SIG-M5 treated with dmso at 0.1 percent for 504 hours (cell line): ENCODE measurements around the gene AGL.
"Not testable (repeated sequence)": the region's sequence is repeated elsewhere in the genome, so short reads cannot be mapped to it uniquely, and the experiment has no call there.

Source experiments
- DNase-seq: peaks from one replicate; lab custom pipeline; 2025; ENCODE audit not compliant: unreplicated experiment; lab: John Stamatoyannopoulos, UW

AGL gene

GRCh38 chr1:99936071-99936470 is 85.9 kb downstream of the AGL start:
- no peak for DNase-seq

DNA sequence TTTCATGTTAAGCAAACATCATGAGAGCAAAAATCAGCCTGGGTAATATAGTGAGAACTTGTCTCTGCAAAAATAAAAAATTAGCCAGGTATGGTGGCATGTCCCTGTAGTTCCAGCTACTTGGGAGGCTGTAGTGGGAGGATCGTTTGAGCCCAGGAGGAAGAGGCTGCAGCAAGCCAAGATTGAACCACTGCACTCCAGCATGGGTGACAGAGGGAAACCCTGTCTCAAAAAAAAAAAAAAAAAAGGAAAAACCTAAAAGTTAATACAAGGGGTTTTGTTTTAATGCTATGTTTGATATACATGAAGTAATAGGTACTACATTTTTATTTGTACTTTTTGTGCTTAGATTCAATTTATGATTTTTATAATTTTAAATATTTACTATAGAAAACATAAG is 92.6 kb downstream of the AGL start:
- no peak for DNase-seq

GRCh38 chr1:99943223-99943794 is 93.1 kb downstream of the AGL start:
- no peak for DNase-seq

- DNase-seq, result no peak
Observed at GRCh38 chr1:99944192-99944591, 94.0 kb downstream of the AGL start.

DNA sequence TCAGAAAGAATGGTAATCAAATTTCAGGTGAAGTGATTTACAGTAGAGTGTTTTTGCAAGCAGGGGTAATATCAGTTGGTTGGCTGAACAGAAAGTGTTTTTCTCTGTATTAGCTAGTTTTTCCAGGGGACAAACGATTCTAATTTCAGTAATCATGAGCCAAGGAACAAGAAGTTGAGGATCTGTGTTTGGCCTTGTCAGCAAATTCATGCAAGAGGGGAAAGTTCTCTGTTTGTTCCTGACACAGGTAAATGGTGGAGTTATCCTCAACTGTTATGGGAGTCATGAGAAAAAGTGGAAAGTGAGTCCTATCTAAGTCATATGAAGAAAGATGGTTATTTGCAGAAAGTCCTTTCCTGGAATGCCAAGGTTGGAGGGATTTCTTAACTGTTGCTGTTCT is 95.0 kb downstream of the AGL start:
- DNase-seq, result no peak

DNA sequence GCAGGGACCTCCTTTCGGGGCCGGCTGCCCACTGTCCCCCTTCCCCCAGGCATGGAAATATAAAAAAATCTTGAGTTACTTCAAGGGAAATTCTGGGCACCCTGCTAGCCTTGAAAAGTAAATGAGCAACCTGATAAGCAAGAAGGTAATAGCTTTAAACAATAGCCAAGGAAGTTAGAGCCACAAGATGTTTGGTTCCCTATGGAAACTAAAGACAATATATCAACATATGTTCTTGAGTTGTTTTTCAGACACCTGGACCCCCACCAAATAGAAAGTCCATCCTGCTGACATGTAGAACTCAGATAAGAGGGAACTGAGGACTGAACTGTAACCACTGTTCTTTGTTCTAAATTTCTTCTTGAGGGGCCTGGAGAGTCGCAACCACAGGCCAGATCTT is 100.3 kb downstream of the AGL start:
- DNase-seq, result no peak

GRCh38 chr1:99952522-99952921 is 102.4 kb downstream of the AGL start:
- no peak for DNase-seq

- no peak for DNase-seq
Observed at GRCh38 chr1:99955375-99955774, 105.2 kb downstream of the AGL start.

DNA sequence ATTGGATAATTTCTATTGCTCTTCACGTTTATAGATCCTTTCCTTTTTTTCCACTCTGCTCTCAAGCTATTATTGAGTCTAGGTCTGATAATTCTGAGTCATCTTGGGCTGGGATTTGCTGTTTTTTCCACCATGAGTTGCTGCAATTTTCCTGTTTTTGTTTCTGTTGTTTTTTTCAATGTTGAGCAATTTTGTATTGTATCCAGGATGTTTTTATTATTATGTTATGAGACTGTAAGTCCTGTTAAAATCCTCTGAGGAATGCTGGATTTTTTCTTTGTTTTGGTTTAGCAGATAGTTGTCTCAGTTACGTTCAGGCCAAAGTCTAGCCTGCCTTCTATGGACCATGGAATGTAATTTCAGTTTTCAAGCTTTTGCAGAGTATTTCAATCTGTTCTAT is 106.6 kb downstream of the AGL start:
- no peak for DNase-seq

DNA sequence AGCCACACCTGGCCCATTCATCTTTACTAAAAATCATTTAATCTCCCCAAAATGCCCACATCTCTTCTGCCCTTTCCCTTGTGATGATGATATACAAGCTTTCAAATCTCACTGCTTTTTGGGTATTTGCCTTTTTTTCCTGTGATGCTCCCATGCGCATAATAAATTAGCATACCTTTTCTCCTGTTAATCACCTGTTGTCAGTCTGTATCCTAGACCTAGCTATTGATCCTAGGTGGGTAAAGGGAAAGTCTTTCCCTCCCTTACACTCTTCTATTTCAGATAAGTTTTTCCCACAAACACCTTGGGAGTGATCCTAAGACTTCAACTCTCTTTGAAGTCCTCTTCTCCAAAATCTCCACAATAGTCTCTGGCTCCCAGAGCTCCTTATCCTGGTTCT is 107.7 kb downstream of the AGL start:
- DNase-seq, result no peak

DNA sequence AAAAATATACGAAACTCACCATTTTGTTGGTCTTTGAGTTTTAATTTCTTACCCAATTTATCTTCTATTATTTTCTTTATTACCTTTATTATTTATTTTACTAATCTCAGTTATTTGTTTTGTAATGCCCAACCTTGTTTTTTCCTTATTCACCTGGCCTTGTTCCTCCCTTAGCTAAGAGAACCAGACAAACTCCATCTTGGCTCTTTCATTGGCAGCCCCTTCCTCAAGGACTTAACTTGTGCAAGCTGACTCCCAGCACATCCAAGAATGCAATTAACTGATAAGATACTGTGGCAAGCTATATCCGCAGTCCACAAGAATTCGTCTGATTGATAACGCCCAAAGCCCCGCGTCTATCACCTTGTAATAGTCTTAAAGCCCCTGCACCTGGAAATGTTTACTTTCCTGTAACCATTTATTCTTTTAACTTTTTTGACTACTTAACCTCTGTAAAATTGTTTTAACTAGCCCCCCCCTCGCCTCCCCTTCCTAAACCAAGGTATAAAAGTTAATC is 109.1 kb downstream of the AGL start:
- DNase-seq, result not testable (repeated sequence)

DNA sequence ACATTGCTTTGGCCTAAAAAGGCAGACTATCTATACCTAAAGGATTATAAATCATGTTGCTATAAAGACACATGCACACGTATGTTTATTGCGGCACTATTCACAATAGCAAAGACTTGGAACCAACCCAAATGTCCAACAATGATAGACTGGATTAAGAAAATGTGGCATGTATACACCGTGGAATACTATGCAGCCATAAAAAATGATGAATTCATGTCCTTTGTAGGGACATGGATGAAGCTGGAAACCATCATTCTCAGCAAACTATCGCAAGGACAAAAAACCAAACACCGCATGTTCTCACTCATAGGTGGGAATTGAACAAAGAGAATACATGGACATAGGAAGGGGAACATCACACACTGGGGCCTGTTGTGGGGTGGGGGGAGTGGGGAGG is 110.1 kb downstream of the AGL start:
- not testable (repeated sequence) for DNase-seq

- no peak for DNase-seq
Observed at GRCh38 chr1:99963041-99963795, 113.1 kb downstream of the AGL start.

DNA sequence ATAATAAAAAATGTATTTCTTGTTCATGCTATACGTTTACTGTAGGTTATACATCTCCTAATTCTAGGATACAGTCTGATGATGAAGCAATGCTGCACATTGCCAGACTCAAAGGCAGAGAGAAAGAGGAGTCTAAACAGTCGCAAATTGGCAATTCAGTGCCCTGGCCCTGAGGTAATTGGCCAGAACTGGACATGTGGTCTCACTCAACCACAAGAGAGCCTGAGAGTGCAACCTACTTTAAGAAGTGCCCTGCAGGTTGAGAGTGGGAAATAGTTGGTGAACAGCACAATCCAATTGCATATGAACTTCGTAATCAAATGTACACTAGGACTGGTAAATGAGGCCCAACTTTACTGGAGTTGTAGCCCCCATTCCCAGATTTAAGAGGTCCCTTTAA is 114.6 kb downstream of the AGL start:
- no peak for DNase-seq

DNA sequence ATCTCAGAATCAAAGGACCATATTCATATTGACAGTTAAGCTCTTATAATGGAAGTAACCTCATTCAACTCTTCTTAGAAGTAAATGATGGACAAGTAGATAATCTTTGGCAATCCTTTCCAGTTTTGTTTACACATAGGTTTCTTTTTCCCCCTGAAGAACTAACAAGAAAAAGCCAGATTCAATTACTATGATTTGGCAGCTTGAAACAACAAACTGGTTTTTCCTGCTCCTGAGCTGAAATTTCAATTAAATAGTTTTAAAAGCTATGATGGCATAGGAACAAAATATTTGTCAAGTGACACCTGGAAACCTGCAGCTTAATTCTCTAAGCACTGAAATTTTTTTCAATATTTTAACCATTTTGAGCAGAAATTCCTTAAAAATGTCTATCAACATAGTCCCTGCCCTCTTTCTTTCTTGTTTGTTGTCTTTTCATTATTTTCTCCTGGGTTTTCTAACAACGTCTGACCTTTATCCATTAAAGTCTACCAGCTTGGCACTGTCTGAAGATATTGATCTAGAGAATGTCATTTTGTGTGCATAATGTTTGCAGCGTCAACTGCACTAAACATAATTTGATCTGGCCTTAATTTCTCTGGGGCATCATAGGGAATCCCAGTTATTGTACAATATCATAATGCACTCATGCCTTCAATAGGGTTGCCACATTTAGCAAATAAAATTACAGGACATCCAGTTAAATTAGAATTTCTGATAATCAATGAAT is 115.7 kb downstream of the AGL start:
- peak; percentile 17 for DNase-seq

- DNase-seq, result no peak
Observed at GRCh38 chr1:99968214-99968613, 118.1 kb downstream of the AGL start.

DNA sequence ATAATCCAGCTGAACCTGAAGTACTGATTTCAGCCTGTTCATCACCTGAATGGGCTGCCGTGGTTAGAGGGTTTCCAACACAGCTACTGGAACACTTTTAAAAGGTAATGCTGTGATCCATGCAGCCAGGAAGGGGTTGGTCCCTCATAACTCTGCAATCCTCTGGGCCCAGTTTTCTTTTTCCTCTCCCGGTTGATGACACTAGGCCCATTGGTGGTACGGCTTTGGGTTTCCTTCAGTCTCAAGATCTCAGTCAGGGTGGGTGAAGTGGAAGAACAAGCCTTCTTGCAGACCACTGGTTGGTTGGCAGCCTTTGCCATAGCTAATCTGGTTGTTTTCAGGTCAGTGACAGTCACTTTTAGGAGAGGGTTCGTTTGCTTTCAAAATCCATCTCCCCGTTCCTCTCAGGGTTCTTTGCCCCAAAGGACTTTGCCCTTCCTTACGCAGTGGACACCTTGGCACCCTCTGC is 119.1 kb downstream of the AGL start:
- no peak for DNase-seq

GRCh38 chr1:99969729-99970621 is 119.8 kb downstream of the AGL start, which contains the start of gene SLC35A3:
TSS of gene SLC35A3 (plus strand) at chr1:99969996. CDS start at chr1:99993555, 23,559 bp downstream.
- DNase-seq, result peak; percentile 64

DNA sequence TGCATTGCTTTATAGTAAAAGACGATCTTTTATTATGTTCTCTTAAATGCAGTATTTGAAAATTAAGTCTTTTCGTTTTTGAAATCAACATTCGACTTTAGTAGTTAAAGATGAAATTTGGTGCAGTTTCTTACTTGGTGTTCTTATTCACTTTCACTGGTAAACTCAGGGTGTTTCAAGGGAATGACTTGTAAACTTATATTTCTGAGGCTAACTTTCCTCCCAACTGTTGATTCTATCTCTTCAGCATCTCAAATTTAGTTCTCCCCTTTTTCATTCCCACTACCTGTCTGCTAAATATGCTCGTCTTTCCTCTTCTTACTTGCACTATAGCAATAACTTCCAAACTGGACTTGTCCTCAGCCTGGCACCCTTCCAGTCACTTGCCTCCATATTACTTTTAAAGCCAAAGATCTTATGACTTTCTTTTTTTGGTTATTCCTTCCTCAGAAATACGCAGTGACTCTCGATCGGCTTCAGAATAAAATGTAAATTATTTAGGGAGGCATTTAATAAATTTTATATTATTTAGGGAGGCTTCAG is 120.6 kb downstream of the AGL start:
- no peak for DNase-seq

- not testable (repeated sequence) for DNase-seq
Observed at GRCh38 chr1:99972066-99972465, 121.9 kb downstream of the AGL start.
